Activated CD4-positive, CD25-positive, alpha-beta regulatory T cell treated with anti-CD3 and anti-CD28 coated beads, Interleukin-2, amount 50 U/mL, for 72 hours (primary cell): ENCODE data around the gene TP53BP2.
"Not testable (repeated sequence)": the region's sequence is repeated elsewhere in the genome, so short reads cannot be mapped to it uniquely, and the experiment has no call there.

ENCODE experiments used
- DNase-seq: peaks from one replicate; pipeline ENCODE4 v3.0.0; 2021

The TP53BP2 gene

GRCh38 chr1:223845810-223846682 lies at the start of gene TP53BP2:
TP53BP2 (minus strand) TSS chr1:223845947; CDS start chr1:223845680, 267 bp downstream.
- peak; percentile 85 for DNase-seq

GRCh38 chr1:223890494-223890893 lies 44.7 kb upstream of the TP53BP2 start:
- DNase-seq: not testable (repeated sequence)

DNA sequence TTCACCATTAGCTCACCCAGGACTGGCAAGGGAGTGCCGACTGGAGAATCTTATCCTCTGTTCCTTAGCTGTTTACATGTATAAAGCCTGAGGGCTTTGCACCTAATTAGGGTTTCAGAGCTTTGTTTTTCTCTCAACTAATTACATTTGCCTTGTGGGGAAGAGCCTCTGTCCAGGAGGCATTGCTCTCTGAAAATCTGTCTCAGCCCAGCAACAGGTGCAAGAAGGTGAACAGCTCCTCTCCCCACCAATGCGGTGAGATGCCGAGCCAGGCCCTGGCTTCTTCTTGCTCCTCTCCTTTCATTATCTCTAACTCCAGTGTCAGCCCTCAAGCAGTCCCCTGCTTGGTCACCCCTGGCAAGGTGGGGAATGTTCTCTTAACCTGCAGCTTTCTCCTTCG lies 43.6 kb upstream of the TP53BP2 start:
- DNase-seq: not testable (repeated sequence)

DNA sequence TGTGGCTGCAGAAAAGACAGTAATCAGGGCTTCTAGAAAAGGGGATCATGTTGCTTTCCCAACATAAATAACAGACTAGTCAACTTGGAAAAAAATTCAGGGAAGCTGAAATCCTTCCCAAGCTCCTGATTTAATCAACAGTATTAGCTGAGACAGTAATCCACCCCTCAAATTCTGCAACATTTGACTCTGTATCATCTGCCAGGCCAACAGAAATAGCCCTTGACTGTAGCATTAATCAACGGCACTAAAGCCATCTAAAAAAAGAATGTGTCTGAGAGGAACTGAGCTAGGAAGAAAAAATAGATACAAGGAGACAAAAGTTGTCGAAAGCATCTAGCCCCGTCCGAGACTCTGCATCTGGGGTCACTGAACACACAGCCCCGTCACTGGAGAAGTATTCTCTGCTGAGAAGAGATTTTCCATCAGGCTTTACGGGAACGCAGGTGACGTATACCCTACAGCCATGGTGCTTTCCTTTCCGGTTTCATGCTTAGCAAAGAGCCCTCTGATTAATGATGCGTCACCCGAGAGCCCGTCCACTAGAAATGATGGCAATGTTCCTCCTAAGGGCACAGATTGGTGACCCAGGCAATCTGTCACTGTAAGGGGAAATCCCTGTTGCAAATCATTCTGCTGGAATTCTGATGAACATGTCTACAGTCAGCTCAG lies 42.1 kb upstream of the TP53BP2 start:
- no peak for DNase-seq

DNA sequence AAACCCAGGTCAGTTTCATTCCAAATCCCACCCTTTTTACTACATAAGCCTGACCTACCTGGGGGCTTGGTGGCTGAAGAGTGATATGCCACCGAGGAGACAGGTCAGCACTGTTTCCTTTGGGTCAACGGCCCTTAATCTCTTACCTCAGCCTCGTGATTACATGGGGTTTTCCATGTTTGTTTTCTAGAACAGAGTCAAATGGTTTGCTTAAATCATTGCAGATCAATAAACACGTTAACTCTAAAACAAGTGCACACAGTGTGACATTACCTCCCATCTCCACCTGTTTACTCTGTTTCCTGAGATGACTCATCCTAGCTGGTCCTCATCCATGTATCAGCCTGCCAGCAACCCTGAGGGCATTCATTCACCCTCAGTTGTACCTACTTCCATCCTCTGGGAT lies 40.8 kb upstream of the TP53BP2 start:
- DNase-seq: no peak

GRCh38 chr1:223885614-223886013 lies 39.9 kb upstream of the TP53BP2 start:
- DNase-seq: no peak

DNA sequence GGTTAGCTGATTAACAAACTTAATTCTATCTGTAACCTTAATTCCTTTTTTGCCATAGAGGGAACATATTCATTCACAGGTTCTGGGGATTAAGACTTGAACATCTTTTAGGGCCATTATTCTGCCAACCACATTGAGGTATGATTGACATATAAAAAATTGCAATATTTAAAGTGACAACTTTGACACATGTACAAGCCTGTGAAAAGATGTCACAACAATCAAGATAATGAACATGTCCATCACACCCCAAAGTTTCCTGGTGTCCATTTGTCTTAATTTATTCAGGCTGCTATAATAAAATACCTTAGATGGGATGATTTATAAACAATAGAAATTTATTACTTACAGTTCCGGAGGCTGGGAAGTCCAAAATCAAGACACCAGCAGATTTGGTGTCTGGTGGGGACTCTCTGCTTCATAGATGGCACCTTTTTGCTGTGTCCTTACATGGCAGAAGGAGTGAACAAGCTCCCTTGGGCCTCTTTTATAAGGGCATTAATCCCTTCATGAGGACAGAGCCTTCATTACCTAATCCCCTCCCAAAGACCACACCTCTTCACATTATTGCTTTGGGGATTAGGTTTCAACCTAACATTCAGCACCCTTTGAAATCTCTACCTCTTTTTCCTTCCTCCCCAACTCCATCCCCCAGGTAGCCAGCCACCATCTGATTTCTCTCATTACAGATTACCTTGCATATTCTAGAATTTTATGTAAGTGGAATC lies 33.0 kb upstream of the TP53BP2 start:
- no peak for DNase-seq

DNA sequence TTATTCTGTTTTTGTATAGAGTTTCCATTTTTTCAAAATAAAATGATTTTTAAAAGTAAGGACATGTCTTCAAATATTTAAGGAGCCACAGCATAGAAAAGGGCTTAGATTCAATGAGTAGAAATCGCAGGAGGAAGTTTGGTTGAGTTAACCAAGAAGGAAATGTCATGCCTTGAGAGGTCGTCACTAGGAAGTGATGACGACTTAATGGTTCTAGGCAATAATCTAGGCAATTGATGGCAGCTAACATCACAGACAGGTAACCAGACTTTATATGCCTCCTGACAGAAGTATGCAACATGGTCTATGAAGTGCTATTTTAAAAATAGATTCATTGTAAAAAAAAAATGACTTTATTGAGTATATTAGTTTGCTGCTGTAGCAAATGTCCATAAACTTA lies 32.1 kb upstream of the TP53BP2 start:
- no peak for DNase-seq

DNA sequence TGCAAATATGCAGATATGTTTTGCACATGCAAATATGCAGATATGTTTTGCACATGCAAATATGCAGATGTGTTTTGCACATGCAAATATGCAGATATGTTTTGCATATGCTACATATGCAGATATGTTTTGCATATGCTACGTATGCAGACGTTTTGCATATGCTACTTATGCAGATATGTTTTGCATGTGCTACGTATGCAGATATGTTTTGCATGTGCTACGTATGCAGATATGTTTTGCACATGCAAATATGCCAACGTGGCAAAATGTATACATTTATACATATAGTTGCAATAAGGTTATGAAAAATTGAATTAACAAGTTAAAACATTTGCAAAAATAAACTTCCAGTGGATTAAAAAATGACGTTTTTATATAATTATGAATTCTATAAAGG lies 30.8 kb upstream of the TP53BP2 start:
- DNase-seq: no peak

DNA sequence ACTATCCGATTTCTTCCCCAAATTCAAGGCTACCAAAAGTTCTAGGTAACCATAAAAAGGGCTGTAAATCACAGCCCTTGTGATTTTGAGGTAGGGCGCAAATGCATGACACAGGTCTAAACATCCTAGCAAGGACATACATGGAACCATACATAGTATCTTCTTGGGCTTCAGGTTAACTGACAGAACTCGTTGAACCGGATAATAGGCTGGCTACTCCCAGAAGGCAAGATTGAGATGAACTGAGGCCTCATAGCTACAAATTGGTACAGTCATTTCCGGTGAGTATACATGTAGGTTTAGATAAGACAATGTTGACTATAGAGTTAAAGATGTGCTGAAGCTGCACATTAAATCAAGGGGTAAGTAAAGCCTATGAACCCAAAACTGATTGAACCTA lies 27.3 kb upstream of the TP53BP2 start:
- no peak for DNase-seq

- no peak for DNase-seq
Observed at GRCh38 chr1:223872308-223872901, 26.7 kb upstream of the TP53BP2 start.

DNA sequence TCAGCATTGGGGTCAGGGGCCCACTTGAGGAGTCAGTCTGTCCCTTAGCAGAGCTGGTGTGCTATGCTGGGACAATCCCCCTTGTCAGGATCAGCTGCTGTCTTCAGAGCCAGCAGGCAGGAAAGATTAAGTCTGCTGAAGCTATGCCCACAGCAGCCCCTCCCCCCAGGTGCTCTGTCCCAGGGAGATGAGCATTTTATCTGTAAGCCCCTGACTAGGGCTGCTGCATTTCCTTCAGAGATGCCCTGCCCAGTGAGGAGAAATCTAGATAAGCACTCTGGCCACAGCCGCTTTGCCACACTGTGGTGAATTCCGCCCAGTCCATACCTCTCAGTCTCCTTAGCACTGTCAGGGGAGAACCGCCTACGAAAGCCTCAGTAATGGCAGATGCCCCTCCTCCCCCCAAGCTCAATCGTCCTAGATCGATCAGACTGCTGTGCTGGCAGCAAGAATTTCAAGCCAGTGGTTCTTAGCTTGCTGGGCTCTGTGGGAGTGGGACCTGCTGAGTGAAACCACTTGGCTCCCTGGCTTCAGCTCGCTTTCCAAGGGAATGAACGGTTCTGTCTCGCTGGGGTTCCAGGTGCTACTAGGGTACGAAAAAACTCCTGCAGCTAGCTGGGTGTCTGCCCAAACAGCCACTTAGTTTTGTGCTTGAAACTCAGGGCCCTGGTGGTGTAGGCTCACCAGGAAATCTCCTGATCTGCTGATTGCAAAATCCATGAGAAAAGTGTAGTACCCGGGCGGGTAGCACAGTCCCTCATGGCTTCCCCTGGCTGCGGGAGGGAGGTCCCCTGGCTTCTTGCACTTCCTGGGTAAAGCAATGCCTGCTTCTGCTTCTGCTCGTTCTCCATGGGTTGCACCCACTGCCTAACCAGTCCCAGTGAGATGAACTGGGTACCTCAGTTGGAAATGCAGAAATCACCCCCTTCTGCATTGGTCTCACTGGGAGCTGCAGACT lies 25.1 kb upstream of the TP53BP2 start:
- no peak for DNase-seq

GRCh38 chr1:223864599-223865368 lies 19.0 kb upstream of the TP53BP2 start:
- not testable (repeated sequence) for DNase-seq

DNA sequence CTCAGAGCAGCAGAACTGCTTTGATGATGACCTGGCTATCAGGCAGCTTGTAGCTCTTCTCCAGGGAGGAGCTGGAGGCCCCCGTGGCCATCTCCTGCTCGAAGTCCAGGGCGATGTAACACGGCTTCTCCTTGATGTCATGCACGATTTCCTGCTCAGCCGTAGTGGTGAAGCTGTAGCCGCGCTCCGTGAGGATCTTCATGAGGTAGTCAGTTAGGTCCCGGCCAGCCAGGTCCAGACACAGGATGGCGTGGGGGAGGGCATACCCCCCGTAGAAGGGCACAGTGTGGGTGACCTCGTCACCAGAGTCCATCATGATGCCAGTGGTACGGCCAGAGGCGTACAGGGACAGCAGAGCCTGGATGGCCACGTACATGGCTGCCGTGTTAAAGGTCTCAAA lies 18.3 kb upstream of the TP53BP2 start:
- no peak for DNase-seq

- no peak for DNase-seq
Observed at GRCh38 chr1:223861904-223862303, 16.2 kb upstream of the TP53BP2 start.

GRCh38 chr1:223860051-223860622 lies 14.4 kb upstream of the TP53BP2 start:
- DNase-seq: no peak

GRCh38 chr1:223859058-223859457 lies 13.3 kb upstream of the TP53BP2 start:
- no peak for DNase-seq

DNA sequence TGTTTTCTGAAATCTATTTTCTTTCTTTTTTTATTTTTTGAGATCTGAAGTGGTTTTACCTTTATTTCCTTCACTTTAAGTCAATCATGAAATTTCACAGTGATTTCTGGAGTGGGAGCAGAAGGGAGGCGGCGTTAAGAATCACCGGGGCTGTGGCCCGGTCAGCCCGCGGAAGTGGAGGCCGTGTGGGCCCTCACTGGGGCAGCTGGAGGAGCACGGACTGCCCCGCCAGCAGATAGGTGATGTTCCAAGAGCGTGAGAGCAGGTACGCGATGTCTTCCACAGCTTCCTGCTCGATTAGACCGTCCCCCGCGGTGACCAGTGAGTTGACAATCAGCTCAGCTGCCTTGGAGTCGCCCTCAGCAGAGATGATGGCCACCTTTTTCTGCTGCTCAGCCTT lies 10.6 kb upstream of the TP53BP2 start:
- DNase-seq: no peak

DNA sequence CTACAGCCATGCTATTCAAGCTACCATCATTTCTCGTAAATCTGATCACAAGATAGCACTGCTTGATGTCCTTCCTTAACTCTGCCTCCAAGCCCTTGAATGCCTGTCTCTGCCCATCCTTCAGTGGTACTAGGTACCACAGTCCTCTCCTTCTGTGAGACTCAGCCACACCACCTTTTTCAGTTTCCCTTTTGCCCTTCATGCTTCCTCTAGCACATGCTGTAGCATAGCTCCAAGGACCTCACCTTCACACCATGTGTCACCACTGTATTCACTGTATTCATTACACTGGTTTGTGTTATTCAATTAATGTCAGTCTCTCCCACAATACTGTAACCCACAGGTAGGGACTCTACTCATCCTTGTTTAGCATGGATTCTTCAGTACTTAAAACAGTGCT lies 8.0 kb upstream of the TP53BP2 start:
- DNase-seq: no peak

GRCh38 chr1:223853275-223853674 lies 7.5 kb upstream of the TP53BP2 start:
- DNase-seq: no peak

DNA sequence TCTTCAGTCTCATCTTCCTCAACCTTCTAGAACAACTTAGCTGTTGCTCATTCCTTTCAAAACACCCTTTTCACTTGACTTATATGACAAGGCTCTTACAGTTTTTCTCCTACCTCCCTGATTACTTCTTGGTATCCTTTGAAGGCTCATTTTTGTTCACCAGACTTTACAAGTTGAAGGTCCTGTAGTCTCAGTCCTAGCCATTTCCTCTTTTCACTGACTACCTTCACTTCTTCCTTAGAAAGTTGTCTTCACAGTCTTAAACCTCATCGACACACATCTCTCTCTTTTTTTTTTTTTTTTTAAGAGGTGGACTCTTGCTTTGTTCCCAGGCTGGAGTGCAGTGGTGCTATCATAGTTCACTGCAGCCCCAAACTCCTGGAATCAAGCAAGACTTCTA lies 6.6 kb upstream of the TP53BP2 start:
- DNase-seq: no peak
